ENCODE data around the gene CCDC63. TPM values are rescaled to one million over a fixed set of nuclear protein-coding genes. Genes with fewer than 3 reads are reported as not detected.

The CCDC63 gene
- total and polyA plus RNA-seq, 2 donors (not counting 3 experiments of a cell fraction or from before 2014, with no cell fraction given): not detected

GRCh38 chr12:110920324-110920910 is 73.6 kb downstream of the CCDC63 start, which contains the start of gene MYL2:
MYL2 (minus strand) TSS chr12:110920579; CDS start chr12:110920529, 50 bp downstream.
- no TSS peak for BruUV-seq (replicated peaks)
- no peak for TF ChIP-seq POLR2A (IDR thresholded peaks at IDR 0.05; ENCODE audit: low read depth, low read length)
- TF ChIP-seq FOS (IDR thresholded peaks at IDR 0.05; ENCODE audit: borderline replicate concordance, insufficient read depth, low read length): no peak
- no peak for TF ChIP-seq GATA2 (IDR thresholded peaks at IDR 0.05; ENCODE audit: insufficient read depth, insufficient read length, low read depth, low read length)
- TF ChIP-seq, protein P1, sequence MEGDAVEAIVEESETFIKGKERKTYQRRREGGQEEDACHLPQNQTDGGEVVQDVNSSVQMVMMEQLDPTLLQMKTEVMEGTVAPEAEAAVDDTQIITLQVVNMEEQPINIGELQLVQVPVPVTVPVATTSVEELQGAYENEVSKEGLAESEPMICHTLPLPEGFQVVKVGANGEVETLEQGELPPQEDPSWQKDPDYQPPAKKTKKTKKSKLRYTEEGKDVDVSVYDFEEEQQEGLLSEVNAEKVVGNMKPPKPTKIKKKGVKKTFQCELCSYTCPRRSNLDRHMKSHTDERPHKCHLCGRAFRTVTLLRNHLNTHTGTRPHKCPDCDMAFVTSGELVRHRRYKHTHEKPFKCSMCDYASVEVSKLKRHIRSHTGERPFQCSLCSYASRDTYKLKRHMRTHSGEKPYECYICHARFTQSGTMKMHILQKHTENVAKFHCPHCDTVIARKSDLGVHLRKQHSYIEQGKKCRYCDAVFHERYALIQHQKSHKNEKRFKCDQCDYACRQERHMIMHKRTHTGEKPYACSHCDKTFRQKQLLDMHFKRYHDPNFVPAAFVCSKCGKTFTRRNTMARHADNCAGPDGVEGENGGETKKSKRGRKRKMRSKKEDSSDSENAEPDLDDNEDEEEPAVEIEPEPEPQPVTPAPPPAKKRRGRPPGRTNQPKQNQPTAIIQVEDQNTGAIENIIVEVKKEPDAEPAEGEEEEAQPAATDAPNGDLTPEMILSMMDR (IDR thresholded peaks at IDR 0.05; ENCODE audit: extremely low read depth in 1 of 2, insufficient read depth in 1 of 2, low read depth in 1 of 2, low read length in 2 of 2): no peak
- no peak for TF ChIP-seq POLR2AphosphoS5 (IDR thresholded peaks at IDR 0.05; ENCODE audit: insufficient read depth, low read depth, low read length)
- no peak for TF ChIP-seq MYC (IDR thresholded peaks at IDR 0.05; ENCODE audit: low read depth, low read length)
- TF ChIP-seq JUN (IDR thresholded peaks at IDR 0.05; ENCODE audit: borderline replicate concordance, insufficient read depth, insufficient read length, low read depth): no peak
- peaks cover 17% of the 10 kb centered on the region for H3K4me1 ChIP-seq (ENCODE audit: control insufficient read depth, extremely low read depth, insufficient read depth, low read length)
- H3K9me3 ChIP-seq (replicated peaks; ENCODE audit: control insufficient read depth, insufficient read depth, low read length): no peaks in the 10 kb centered on the region
- no peaks in the 10 kb centered on the region for H3K27me3 ChIP-seq (ENCODE audit: control insufficient read depth in 2 of 2, insufficient read depth in 2 of 2, low read length in 2 of 2)
- H3K79me2 ChIP-seq (ENCODE audit: control insufficient read depth, insufficient read depth, low read length): no peaks in the 10 kb centered on the region
- H3K4me2 ChIP-seq (ENCODE audit: insufficient read depth, low read length): no peak within 1 kb of the TSS
- no peak for DNase-seq (ENCODE audit: low read depth, low spot score)
- dilution Hi-C loops (cut with MboI; ENCODE audit: extremely low pct_ligation_motif_present, low sequenced_read_pairs): no loop called here
- no peaks in the 10 kb centered on the region for H3K9me1 ChIP-seq (replicated peaks; ENCODE audit: control insufficient read depth, extremely low read depth, insufficient read depth, low read length)
- H3K4me3 ChIP-seq (replicated peaks in 1 of 3; ENCODE audit: insufficient read depth in 1 of 3, low read depth in 1 of 3, low read length in 3 of 3): no peak within 1 kb of the TSS
- CTCF ChIA-PET: interaction anchor here (1.3 to 1.7 kb wide), 3 partner anchors 11 to 33 kb away, joined by 4 to 6 read pairs (median 4); no protein-coding TSS in a partner anchor
- no peak for FAIRE-seq
- H3K27ac ChIP-seq (ENCODE audit: insufficient read depth, low read depth, low read length): no peak within 1 kb of the TSS
- POLR2A ChIA-PET: no interaction called here
- no peaks in the 10 kb centered on the region for H4K20me1 ChIP-seq (replicated peaks; ENCODE audit: control insufficient read depth, extremely low read depth, insufficient read depth, low read length)
- H2AFZ ChIP-seq (ENCODE audit: low read depth, low read length): no peak within 1 kb of the TSS
- intact Hi-C loops (cut with micrococcal nuclease): no loop called here
- no peaks in the 10 kb centered on the region for H3K36me3 ChIP-seq (ENCODE audit: control insufficient read depth in 2 of 2, extremely low read depth in 1 of 2, insufficient read depth in 2 of 2, low read length in 2 of 2)
- H3K9ac ChIP-seq (replicated peaks; ENCODE audit: extremely low read depth, insufficient read depth, low read length): no peak within 1 kb of the TSS

Data from endothelial cell of umbilical vein (primary cell).